IPS-NIHi11 (cell line): ENCODE results near the gene CLCNKA.

Source experiments
- DNase-seq: peaks from one replicate; pipeline ENCODE4 v3.0.0; 2012; ENCODE audit warnings: mixed read lengths, low spot score

CLCNKA gene

GRCh38 chr1:16078925-16079656, 57.3 kb downstream of the CLCNKA start:
- peak; percentile 78 for DNase-seq

GRCh38 chr1:16080422-16081150, 58.8 kb downstream of the CLCNKA start:
- DNase-seq = no peak

- no peak for DNase-seq
Measured at GRCh38 chr1:16081636-16082035, 59.8 kb downstream of the CLCNKA start.

GRCh38 chr1:16082283-16083038, 60.6 kb downstream of the CLCNKA start:
- peak; percentile 84 for DNase-seq

- no peak for DNase-seq
Measured at GRCh38 chr1:16083486-16083885, 61.6 kb downstream of the CLCNKA start.
